Measurements from ENCODE around the gene CMIP. TPM values are rescaled to one million over a fixed set of nuclear protein-coding genes. Genes with fewer than 3 reads are reported as not detected.

The CMIP gene
- polyA plus RNA-seq, 1 donor from 2014 or later, result 15.1 TPM

- TF ChIP-seq POLR2AphosphoS5 (IDR thresholded peaks at IDR 0.05) (no peak), SMC3 (conservative IDR thresholded peaks at IDR 0.05; ENCODE audit: poor library complexity) (no peak), EP300 (conservative IDR thresholded peaks at IDR 0.05; ENCODE audit: poor library complexity, severe bottlenecking) (no peak), RAD21 (conservative IDR thresholded peaks at IDR 0.05) (no peak), MXI1 (conservative IDR thresholded peaks at IDR 0.05; ENCODE audit: poor library complexity, severe bottlenecking) (no peak), TAF1 (IDR thresholded peaks at IDR 0.05; ENCODE audit: low read depth) (no peak), EZH2 (IDR thresholded peaks at IDR 0.05; ENCODE audit: borderline replicate concordance, insufficient read depth, low read length, poor library complexity, severe bottlenecking) (no peak)
- TF ChIP-seq, protein P1, sequence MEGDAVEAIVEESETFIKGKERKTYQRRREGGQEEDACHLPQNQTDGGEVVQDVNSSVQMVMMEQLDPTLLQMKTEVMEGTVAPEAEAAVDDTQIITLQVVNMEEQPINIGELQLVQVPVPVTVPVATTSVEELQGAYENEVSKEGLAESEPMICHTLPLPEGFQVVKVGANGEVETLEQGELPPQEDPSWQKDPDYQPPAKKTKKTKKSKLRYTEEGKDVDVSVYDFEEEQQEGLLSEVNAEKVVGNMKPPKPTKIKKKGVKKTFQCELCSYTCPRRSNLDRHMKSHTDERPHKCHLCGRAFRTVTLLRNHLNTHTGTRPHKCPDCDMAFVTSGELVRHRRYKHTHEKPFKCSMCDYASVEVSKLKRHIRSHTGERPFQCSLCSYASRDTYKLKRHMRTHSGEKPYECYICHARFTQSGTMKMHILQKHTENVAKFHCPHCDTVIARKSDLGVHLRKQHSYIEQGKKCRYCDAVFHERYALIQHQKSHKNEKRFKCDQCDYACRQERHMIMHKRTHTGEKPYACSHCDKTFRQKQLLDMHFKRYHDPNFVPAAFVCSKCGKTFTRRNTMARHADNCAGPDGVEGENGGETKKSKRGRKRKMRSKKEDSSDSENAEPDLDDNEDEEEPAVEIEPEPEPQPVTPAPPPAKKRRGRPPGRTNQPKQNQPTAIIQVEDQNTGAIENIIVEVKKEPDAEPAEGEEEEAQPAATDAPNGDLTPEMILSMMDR (IDR thresholded peaks at IDR 0.05; ENCODE audit: poor library complexity, severe bottlenecking), result no peak
- TF ChIP-seq, protein P2, sequence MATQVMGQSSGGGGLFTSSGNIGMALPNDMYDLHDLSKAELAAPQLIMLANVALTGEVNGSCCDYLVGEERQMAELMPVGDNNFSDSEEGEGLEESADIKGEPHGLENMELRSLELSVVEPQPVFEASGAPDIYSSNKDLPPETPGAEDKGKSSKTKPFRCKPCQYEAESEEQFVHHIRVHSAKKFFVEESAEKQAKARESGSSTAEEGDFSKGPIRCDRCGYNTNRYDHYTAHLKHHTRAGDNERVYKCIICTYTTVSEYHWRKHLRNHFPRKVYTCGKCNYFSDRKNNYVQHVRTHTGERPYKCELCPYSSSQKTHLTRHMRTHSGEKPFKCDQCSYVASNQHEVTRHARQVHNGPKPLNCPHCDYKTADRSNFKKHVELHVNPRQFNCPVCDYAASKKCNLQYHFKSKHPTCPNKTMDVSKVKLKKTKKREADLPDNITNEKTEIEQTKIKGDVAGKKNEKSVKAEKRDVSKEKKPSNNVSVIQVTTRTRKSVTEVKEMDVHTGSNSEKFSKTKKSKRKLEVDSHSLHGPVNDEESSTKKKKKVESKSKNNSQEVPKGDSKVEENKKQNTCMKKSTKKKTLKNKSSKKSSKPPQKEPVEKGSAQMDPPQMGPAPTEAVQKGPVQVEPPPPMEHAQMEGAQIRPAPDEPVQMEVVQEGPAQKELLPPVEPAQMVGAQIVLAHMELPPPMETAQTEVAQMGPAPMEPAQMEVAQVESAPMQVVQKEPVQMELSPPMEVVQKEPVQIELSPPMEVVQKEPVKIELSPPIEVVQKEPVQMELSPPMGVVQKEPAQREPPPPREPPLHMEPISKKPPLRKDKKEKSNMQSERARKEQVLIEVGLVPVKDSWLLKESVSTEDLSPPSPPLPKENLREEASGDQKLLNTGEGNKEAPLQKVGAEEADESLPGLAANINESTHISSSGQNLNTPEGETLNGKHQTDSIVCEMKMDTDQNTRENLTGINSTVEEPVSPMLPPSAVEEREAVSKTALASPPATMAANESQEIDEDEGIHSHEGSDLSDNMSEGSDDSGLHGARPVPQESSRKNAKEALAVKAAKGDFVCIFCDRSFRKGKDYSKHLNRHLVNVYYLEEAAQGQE (IDR thresholded peaks at IDR 0.05; ENCODE audit: borderline replicate concordance), result no peak
- H3K9me2 ChIP-seq (ENCODE audit: insufficient read depth, low read length), result no peaks in the 10 kb centered on the region
- no peaks in the 10 kb centered on the region for H3K9me3 ChIP-seq (ENCODE audit: low read length)
- peaks cover 4% of the 10 kb centered on the region for H4K20me1 ChIP-seq (ENCODE audit: insufficient read depth)
- no peak overlapping the region for H2AFZ ChIP-seq (ENCODE audit: low read depth, low read length)
- H3K36me3 ChIP-seq (ENCODE audit: insufficient read depth, low read length), result no peaks in the 10 kb centered on the region
- H3K27me3 ChIP-seq (ENCODE audit: insufficient read depth, low read depth, low read length), result no peaks in the 10 kb centered on the region
- no peaks in the 10 kb centered on the region for H3F3A ChIP-seq (ENCODE audit: insufficient read depth, low read length, poor library complexity, severe bottlenecking)
- no peak overlapping the region for H3K4me2 ChIP-seq (ENCODE audit: low read length)
- no peak overlapping the region for H3K4me3 ChIP-seq (ENCODE audit: low read length)
- peaks cover 49% of the 10 kb centered on the region for H3K79me2 ChIP-seq (replicated peaks; ENCODE audit: insufficient read depth, low read length)
- no peak overlapping the region for H3K9ac ChIP-seq (ENCODE audit: low read length)
- H3K27ac ChIP-seq (ENCODE audit: low read length), result no peak overlapping the region
Measured at GRCh38 chr16:81562174-81562849, 117.7 kb downstream of the CMIP start.

DNA sequence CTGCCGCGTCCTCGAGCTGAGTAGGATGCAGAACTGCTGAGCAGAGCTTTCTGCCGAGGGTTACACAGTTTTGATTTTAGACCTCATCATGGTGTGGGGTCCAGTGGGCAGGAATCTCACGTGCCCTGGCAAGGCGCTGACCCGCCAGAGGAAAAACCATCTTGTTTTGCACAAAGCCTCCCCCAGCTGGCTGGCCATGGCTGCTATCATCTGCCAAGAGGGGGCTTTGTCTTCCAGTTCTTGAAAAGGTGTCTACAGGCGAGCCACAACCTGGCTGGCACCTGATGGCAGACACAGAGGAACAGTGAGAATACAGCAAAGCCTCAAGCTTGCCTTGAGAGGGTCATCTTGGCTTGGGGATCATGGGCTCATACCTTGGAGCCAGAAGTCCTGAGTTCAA, 118.3 kb downstream of the CMIP start:
- no peak overlapping the region for H3K27ac ChIP-seq (ENCODE audit: low read length)
- H3K36me3 ChIP-seq (ENCODE audit: insufficient read depth, low read length), result no peaks in the 10 kb centered on the region
- H3F3A ChIP-seq (ENCODE audit: insufficient read depth, low read length, poor library complexity, severe bottlenecking), result no peaks in the 10 kb centered on the region
- no peak overlapping the region for H3K9ac ChIP-seq (ENCODE audit: low read length)
- no peak for TF ChIP-seq RAD21 (conservative IDR thresholded peaks at IDR 0.05)
- TF ChIP-seq SMC3 (conservative IDR thresholded peaks at IDR 0.05; ENCODE audit: poor library complexity), result no peak
- TF ChIP-seq MXI1 (conservative IDR thresholded peaks at IDR 0.05; ENCODE audit: poor library complexity, severe bottlenecking), result no peak
- no peak for TF ChIP-seq EP300 (conservative IDR thresholded peaks at IDR 0.05; ENCODE audit: poor library complexity, severe bottlenecking)
- no peak for TF ChIP-seq POLR2AphosphoS5 (IDR thresholded peaks at IDR 0.05)
- no peak for TF ChIP-seq TAF1 (IDR thresholded peaks at IDR 0.05; ENCODE audit: low read depth)
- TF ChIP-seq, protein P2 (IDR thresholded peaks at IDR 0.05; ENCODE audit: borderline replicate concordance), result no peak
- TF ChIP-seq, protein P1 (IDR thresholded peaks at IDR 0.05; ENCODE audit: poor library complexity, severe bottlenecking), result no peak
- no peak for TF ChIP-seq EZH2 (IDR thresholded peaks at IDR 0.05; ENCODE audit: borderline replicate concordance, insufficient read depth, low read length, poor library complexity, severe bottlenecking)
- H3K9me3 ChIP-seq (ENCODE audit: low read length), result no peaks in the 10 kb centered on the region
- peaks cover 2% of the 10 kb centered on the region for H4K20me1 ChIP-seq (ENCODE audit: insufficient read depth)
- H3K27me3 ChIP-seq (ENCODE audit: insufficient read depth, low read depth, low read length), result no peaks in the 10 kb centered on the region
- H2AFZ ChIP-seq (ENCODE audit: low read depth, low read length), result no peak overlapping the region
- no peak overlapping the region for H3K4me3 ChIP-seq (ENCODE audit: low read length)
- H3K79me2 ChIP-seq (replicated peaks; ENCODE audit: insufficient read depth, low read length), result peaks cover 43% of the 10 kb centered on the region
- H3K9me2 ChIP-seq (ENCODE audit: insufficient read depth, low read length), result no peaks in the 10 kb centered on the region
- H3K4me2 ChIP-seq (ENCODE audit: low read length), result no peak overlapping the region
